GM21381 (cell line): ENCODE results near the gene IQCN.
A peak's percentile ranks its signal among the peaks of the same experiment; 100 is the strongest.

Source experiments
- ATAC-seq: cut with Tn5 transposase; IDR thresholded peaks from one replicate; pipeline ENCODE4 v1.9.1; 2021; ENCODE audit warnings: mild to moderate bottlenecking, moderate library complexity; ENCODE audit not compliant: unreplicated experiment

Gene IQCN

GRCh38 chr19:18239303-18239702, 34.9 kb downstream of the IQCN start:
- no peak for ATAC-seq

- no peak for ATAC-seq
Measured at GRCh38 chr19:18234194-18234593, 40.1 kb downstream of the IQCN start.

GRCh38 chr19:18233224-18233825, 40.9 kb downstream of the IQCN start:
- no peak for ATAC-seq

- ATAC-seq: no peak
Measured at GRCh38 chr19:18232540-18233223, 41.6 kb downstream of the IQCN start.

- no peak for ATAC-seq
Measured at GRCh38 chr19:18231775-18232174, 42.5 kb downstream of the IQCN start.

- ATAC-seq: no peak
Measured at GRCh38 chr19:18230941-18231734, 43.1 kb downstream of the IQCN start.

- ATAC-seq: no peak
Measured at GRCh38 chr19:18229915-18230314, 44.3 kb downstream of the IQCN start.

GRCh38 chr19:18229474-18229873, 44.8 kb downstream of the IQCN start:
- ATAC-seq: no peak

- no peak for ATAC-seq
Measured at GRCh38 chr19:18227781-18228271, 46.4 kb downstream of the IQCN start.

GRCh38 chr19:18226956-18227780, 47.1 kb downstream of the IQCN start:
- ATAC-seq: no peak

GRCh38 chr19:18225702-18226468, 48.4 kb downstream of the IQCN start, which contains the start of gene PDE4C:
PDE4C (minus strand) TSS chr19:18226438; CDS start chr19:18226415, 23 bp downstream.
- ATAC-seq: no peak

- no peak for ATAC-seq
Measured at GRCh38 chr19:18225355-18225701, 48.9 kb downstream of the IQCN start.

- ATAC-seq: peak; percentile 92
Measured at GRCh38 chr19:18224525-18225354, 49.5 kb downstream of the IQCN start.

- no peak for ATAC-seq
Measured at GRCh38 chr19:18223860-18224524, 50.3 kb downstream of the IQCN start.

GRCh38 chr19:18221815-18222725, 52.2 kb downstream of the IQCN start:
- ATAC-seq: no peak

- ATAC-seq: no peak
Measured at GRCh38 chr19:18220632-18221275, 53.5 kb downstream of the IQCN start.

- ATAC-seq: no peak
Measured at GRCh38 chr19:18219911-18220631, 54.2 kb downstream of the IQCN start.
